Stimulated activated CD8-positive, alpha-beta memory T cell treated with anti-CD3 and anti-CD28 coated beads, Interleukin-7, amount 100 ng/mL, for 48 hours (primary cell): Measurements from ENCODE around the gene OGG1.
"Not testable (repeated sequence)": the region's sequence is repeated elsewhere in the genome, so short reads cannot be mapped to it uniquely, and the experiment has no call there.

Experiments
- DNase-seq, 2 donors: peaks; one replicate each; pipeline ENCODE4 v3.0.0-alpha.2; 2020; ENCODE audit warnings: low read depth in 1 of 2; ENCODE audit errors: extremely low read depth in 1 of 2

OGG1 gene

GRCh38 chr3:9760779-9761505 is 11.2 kb downstream of the OGG1 start:
- DNase-seq, result no peak

GRCh38 chr3:9761919-9762318 is 12.2 kb downstream of the OGG1 start:
- DNase-seq, result no peak

- DNase-seq, result no peak
Measured at GRCh38 chr3:9762871-9763270, 13.1 kb downstream of the OGG1 start.

- no peak for DNase-seq
Measured at GRCh38 chr3:9765865-9766264, 16.1 kb downstream of the OGG1 start.

- DNase-seq, result no peak
Measured at GRCh38 chr3:9767418-9767817, 17.7 kb downstream of the OGG1 start.

- no peak for DNase-seq
Measured at GRCh38 chr3:9768141-9768775, 18.5 kb downstream of the OGG1 start.

- DNase-seq, result no peak
Measured at GRCh38 chr3:9769012-9769411, 19.3 kb downstream of the OGG1 start.

GRCh38 chr3:9769426-9770275 is 19.9 kb downstream of the OGG1 start, which contains the start of gene CAMK1:
Gene CAMK1, minus strand, starts transcription at chr3:9769947. Its CDS starts 2,198 bp downstream, at chr3:9767749.
- no peak for DNase-seq

- DNase-seq, result no peak
Measured at GRCh38 chr3:9770276-9770812, 20.6 kb downstream of the OGG1 start.

GRCh38 chr3:9771007-9771406 is 21.3 kb downstream of the OGG1 start:
- DNase-seq, result not testable (repeated sequence)

GRCh38 chr3:9776896-9777693 is 27.3 kb downstream of the OGG1 start:
- DNase-seq, result no peak

GRCh38 chr3:9777694-9778021 is 27.9 kb downstream of the OGG1 start:
- no peak for DNase-seq

- peak in 1 of 2 donors; percentile 71 for DNase-seq
Measured at GRCh38 chr3:9778143-9779074, 28.7 kb downstream of the OGG1 start.

- DNase-seq, result no peak
Measured at GRCh38 chr3:9779075-9779593, 29.4 kb downstream of the OGG1 start.

- DNase-seq, result peak in 1 of 2 donors; percentile 63
Measured at GRCh38 chr3:9779721-9780457, 30.1 kb downstream of the OGG1 start.

GRCh38 chr3:9780458-9780812 is 30.7 kb downstream of the OGG1 start:
- DNase-seq, result no peak

- no peak for DNase-seq
Measured at GRCh38 chr3:9780910-9781309, 31.2 kb downstream of the OGG1 start.

- DNase-seq, result no peak
Measured at GRCh38 chr3:9781551-9781950, 31.8 kb downstream of the OGG1 start.
